Stimulated activated naive CD8-positive, alpha-beta T cell treated with anti-CD3 and anti-CD28 coated beads, Interleukin-15, Interleukin-2, amounts not matched to agents 100 ng/mL and 50 ng/mL, for 24 hours (primary cell): Measurements from ENCODE around the gene GAS2L3.

Experiments
- H3K27ac Mint-ChIP-seq: one replicate; pipeline ENCODE4 v1.8.0; 2021; ENCODE audit warnings: mild to moderate bottlenecking, mixed read lengths
- H3K27me3 Mint-ChIP-seq: one replicate; pipeline ENCODE4 v1.8.0; 2021; ENCODE audit warnings: mixed read lengths
- H3K36me3 Mint-ChIP-seq: one replicate; pipeline ENCODE4 v1.8.0; 2021; ENCODE audit warnings: low read depth, mixed read lengths
- H3K4me1 Mint-ChIP-seq: one replicate; pipeline ENCODE4 v1.8.0; 2021; ENCODE audit warnings: low read depth, mixed read lengths
- H3K4me3 Mint-ChIP-seq: one replicate; pipeline ENCODE4 v1.8.0; 2021; ENCODE audit warnings: mild to moderate bottlenecking, mixed read lengths
- H3K9me3 Mint-ChIP-seq: one replicate; pipeline ENCODE4 v1.8.0; 2021; ENCODE audit warnings: mixed read lengths

GAS2L3 gene

GRCh38 chr12:100668945-100669536 is 95.6 kb downstream of the GAS2L3 start:
- H3K4me3 Mint-ChIP-seq = no peak overlapping the region
- no peaks in the 10 kb centered on the region for H3K9me3 Mint-ChIP-seq

GRCh38 chr12:100669922-100670321 is 96.4 kb downstream of the GAS2L3 start:
- Mint-ChIP-seq H3K27ac (no peak overlapping the region), H3K36me3 (no peaks in the 10 kb centered on the region), H3K4me1 (no peaks in the 10 kb centered on the region), H3K9me3 (no peaks in the 10 kb centered on the region), H3K4me3 (no peak overlapping the region), H3K27me3 (peaks cover 3% of the 10 kb centered on the region)

More at GRCh38 chr12:100668945-100669536, 95.6 kb downstream of the GAS2L3 start:
- Mint-ChIP-seq H3K27me3 (peaks cover 3% of the 10 kb centered on the region), H3K36me3 (no peaks in the 10 kb centered on the region), H3K27ac (no peak overlapping the region), H3K4me1 (no peaks in the 10 kb centered on the region)

GRCh38 chr12:100671396-100672074 is 98.1 kb downstream of the GAS2L3 start:
- H3K9me3 Mint-ChIP-seq = no peaks in the 10 kb centered on the region
- no peaks in the 10 kb centered on the region for H3K4me1 Mint-ChIP-seq
- peaks cover 3% of the 10 kb centered on the region for H3K27me3 Mint-ChIP-seq
- H3K36me3 Mint-ChIP-seq = no peaks in the 10 kb centered on the region
- H3K27ac Mint-ChIP-seq = no peak overlapping the region
- H3K4me3 Mint-ChIP-seq = no peak overlapping the region

- Mint-ChIP-seq H3K27ac (no peak overlapping the region), H3K4me1 (no peaks in the 10 kb centered on the region), H3K4me3 (no peak overlapping the region), H3K9me3 (no peaks in the 10 kb centered on the region), H3K27me3 (peaks cover 3% of the 10 kb centered on the region), H3K36me3 (no peaks in the 10 kb centered on the region)
These were observed 98.7 kb downstream of the GAS2L3 start for GRCh38 chr12:100672075-100672592.

GRCh38 chr12:100674036-100674888 is 100.8 kb downstream of the GAS2L3 start:
- H3K27ac Mint-ChIP-seq = no peak overlapping the region
- no peaks in the 10 kb centered on the region for H3K36me3 Mint-ChIP-seq
- H3K9me3 Mint-ChIP-seq = no peaks in the 10 kb centered on the region
- H3K4me3 Mint-ChIP-seq = no peak overlapping the region
- peaks cover 3% of the 10 kb centered on the region for H3K27me3 Mint-ChIP-seq
- H3K4me1 Mint-ChIP-seq = no peaks in the 10 kb centered on the region
